D341Med (cell line): ENCODE measurements around the gene KIF5C.

Experiments
- DNase-seq: peaks from one replicate; pipeline ENCODE4 v3.0.0; 2012; ENCODE audit warnings: low spot score

KIF5C gene

DNA sequence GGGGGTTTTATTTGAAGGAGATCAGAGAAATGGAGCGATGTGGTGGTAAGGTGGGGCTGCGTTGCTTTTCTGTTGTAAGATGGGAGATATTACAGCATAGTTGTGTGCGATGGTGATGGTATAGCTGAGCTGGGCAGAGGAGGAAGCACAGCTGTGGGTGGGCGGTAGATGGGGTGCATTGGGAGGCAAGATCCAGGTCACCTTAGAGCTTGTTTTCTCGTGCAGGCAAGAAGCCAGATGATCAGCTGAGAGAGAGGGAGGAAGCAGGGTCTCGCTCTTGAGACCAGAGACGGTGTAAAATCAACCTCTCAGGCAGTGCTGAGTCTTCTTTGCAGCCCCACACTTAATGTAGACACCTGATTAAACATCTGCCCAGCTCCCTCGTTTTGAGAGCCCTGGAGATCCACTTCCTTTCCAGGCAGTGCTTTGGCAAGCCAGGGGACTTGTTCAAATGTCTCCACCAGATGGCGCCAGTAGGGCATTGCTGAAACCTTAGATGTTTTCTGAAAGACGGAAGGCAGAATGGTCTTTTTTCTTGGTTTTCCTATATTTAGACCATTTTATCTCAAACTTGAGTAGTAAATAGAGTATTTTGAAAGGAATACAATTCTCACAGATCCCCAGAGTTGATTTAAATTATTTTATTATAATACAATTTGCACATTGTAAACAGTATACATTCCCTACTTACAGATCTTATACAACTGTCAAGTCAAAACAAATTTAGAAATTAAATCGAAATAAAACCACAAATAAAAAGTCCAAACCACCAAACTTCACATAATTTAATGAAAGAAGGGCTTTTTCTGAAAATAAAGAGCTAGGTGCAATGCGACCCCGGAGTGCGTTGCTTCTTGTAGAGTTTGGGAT lies 142.3 kb downstream of the KIF5C start:
- peak; percentile 72 for DNase-seq

DNA sequence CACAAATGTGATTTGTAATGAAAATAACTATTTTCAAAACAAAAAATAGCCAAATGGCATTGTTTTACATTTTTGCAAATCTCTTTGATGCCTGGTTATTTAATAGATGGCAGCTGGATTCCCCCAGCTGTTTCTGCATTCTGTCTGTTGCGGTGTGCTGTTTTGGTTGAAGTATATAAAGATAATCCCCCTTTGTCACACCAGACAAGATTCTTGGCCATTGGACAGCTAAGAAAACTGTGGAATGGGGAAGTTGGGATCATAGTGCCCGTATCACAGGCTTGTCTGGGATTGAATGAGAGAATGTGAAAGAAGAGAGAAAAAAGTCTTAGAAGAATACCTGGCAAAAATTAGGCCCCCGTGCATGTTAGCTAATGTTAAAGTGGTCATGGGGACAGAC lies 144.0 kb downstream of the KIF5C start:
- no peak for DNase-seq

DNA sequence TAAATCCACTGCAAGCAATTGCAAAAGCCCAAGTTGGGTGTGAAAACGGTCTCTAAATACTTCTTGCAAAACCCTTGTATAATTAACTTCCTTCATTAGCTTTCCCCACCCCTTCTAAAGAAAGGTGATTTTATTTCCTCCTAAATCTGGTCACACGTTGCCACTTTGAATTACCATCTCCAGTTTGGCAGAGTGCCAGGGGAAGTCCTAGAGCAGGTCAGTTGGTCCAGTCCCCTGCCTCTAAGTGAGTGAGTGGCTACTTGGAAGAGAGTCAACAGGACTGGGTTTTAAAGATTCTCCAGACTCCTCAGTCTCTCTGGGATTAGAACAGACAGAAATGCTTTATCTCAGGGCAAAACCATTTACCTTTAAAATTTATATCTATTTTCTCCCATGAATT lies 144.7 kb downstream of the KIF5C start:
- no peak for DNase-seq

DNA sequence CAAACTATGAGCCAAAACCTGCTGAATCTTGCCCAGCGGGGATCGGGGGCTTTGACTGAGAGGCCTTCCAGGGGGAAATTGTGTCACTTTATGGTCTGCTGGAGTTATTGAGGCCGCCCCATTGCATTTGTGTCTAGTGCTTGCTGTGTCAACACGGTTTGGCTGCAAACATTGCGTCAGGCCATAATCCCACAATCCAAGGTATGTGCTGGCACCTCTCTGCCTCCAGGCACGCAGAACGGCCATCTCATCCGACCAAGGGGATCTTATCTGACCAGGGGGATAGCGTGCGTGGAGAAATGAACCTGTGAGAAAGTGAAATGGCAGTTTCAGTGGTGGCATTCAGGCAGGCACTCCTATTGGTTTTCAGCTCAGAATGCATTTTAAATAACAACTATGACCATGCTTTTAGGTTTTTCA lies 145.4 kb downstream of the KIF5C start:
- no peak for DNase-seq

DNA sequence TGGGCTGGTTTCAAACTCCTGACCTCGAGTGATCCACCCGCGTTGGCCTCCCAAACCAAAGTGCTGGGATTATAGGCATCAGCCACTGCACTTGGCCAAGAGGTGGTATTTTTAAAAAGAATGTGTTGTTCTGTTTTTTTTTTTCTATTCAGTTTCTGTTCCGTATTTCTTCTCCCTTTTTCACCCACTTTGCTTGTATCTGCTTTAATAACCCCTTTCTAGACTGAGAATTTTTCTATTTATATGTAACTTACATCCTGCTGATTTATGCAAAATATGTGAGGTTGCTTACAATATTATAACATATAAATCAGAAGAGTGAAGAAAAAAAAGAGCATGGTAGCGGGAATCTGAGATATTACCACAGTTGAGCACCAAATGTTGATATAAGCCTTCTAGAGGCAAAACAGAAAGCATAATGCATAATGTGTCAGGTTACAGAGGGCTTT lies 146.3 kb downstream of the KIF5C start:
- DNase-seq = no peak

DNA sequence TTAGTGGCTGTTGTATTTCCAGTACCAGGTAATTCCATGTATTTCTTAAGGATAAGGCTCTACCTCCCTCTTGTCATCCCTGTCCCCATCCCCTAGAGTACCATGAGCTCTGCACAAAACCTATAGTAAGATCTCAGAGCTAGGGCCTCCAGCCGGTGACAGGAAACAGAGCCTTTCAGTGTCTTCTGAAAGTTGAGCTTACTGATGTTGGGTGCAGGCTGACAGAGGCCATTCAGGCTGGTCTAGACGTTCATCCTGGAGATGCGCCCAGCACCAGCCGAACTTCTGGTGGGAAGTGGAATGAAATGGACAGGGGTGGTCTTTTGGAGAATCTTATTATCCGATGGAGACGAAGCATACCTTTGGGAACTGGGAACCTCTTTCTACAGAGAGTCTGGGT lies 146.7 kb downstream of the KIF5C start:
- DNase-seq = no peak

DNA sequence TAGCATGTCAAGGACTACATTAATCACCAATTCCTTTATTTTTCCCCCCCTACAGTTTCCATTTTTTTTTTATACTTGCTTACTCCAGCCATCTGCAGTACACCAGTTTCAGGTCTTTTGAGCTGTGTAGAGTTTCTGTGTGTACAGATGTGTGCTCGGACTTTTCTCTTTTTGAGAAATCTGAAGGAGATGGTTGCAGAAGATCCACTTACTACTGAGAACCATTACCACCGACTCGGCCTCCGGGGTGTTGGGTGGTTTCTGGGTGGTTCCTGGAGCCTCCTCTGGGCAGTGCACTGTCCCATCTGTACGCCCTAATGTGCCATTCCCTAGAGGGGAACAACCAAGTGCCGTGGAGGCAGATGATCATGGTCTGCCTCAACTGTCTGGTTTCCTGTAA lies 148.1 kb downstream of the KIF5C start:
- no peak for DNase-seq

DNA sequence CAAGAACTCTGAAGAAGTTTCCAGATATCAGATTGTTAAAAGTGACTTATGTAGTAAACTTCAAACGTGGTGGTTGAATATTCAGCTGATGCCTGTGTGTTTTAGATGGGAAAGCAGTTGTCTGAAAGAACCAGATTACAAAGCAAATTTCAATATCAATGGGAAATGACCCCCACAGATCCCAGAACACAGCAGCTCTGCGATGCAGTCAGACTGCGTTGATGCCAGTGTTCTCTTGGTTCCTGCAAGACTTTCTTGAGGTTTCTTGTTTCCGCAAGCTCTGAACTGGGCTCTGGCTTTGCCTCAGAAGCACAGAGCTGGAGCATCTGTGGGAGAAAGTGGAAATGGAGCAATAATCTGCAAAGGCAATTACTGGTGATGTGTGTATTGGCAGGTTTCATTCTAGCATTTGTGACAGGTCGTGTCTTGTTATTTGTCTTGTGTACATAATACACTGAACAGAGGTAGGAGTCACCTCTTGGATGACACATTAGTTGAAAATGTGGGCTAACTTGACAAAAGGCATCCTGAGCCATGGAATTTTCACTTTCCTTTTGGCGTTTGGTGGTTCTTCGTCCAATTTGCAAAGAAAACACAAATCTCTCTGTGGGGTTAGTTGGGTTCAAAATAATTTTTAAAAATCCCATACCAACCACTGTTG lies 152.7 kb downstream of the KIF5C start:
- DNase-seq = no peak

DNA sequence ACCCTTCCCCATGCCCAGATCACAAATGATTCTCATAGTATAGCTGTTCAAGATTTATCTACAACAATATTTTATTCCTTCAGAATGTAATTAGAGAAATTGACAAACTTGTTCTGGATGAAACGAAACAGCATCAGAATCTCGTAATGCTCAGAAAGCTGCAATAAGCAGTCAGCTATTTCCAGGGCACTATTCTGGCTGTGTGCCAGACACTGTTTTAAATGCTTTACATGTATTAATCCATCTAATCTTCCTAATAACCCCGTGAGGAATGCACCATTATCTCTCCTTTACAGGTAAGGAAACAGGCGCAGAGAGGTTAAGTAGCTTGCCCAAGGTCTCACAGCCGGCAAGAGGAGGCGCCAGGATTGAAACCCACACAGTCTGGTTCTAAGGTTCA lies 153.3 kb downstream of the KIF5C start:
- no peak for DNase-seq

DNA sequence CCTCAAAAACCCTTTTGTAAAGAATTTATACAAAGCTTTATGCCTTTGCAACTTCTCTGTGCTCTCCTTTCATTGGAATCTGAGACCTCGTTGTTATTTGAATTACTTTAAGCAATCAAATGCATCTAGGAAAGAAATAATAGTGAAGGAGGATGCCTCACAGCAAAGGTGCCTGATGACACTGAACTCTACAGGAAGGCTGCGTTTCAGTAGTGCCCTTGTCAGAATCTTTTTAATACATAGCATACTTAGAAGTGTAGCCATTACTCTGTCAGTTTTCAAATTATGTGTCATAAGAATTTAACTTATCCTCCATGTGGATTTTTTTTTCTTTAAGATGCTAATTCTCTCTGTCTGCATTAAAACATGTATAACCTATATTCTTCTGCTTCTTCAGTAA lies 153.9 kb downstream of the KIF5C start:
- DNase-seq = no peak

DNA sequence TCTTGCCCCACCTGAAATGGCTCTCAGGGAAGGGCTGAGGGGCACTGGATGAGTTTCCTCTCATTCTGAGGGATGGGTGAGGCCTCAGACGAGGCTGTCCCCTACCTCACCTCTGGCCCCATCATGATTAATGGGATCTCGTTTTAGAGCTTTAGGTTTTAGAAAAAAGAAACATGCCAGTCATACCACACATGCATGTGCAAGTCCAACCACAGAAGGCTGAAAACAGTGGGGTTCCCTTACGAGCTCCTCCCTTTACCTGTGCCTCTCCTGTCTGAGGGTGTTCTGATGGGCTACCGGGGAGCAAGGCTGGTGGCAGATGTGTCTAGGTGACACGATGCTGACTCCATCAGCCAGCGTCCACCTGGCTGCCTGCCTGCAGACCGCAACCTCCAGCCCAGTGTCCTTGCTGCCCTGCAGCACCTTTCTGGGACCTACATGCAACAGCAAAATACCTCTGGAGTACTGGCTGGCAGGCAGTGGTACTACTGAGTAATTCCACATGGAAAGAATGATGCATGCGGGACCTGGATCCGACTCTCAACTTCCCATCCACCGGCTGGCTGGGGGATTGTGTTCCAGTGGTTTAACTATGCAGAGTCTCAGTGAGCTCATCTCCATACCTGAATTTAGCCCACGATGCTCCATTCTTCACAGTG lies 154.4 kb downstream of the KIF5C start:
- DNase-seq = no peak

DNA sequence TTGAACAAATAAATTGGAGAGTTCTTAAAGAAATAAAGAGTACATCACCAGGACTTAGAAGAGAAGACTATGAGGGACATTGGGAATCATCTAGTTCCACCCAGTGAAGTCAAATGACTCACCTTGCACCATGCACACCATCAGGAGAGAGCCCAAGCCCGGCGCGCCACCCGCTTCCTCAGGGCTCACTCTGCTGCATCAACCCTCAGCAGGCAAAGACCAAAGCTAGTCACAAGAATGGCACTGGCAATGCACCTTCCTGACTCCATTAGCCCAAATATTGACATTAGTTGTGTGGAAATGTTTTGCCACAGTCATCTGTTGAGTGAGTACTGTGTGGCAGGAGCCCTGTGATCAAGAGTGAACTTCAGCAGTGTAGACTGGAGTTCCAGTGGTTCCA lies 156.4 kb downstream of the KIF5C start:
- DNase-seq = no peak

DNA sequence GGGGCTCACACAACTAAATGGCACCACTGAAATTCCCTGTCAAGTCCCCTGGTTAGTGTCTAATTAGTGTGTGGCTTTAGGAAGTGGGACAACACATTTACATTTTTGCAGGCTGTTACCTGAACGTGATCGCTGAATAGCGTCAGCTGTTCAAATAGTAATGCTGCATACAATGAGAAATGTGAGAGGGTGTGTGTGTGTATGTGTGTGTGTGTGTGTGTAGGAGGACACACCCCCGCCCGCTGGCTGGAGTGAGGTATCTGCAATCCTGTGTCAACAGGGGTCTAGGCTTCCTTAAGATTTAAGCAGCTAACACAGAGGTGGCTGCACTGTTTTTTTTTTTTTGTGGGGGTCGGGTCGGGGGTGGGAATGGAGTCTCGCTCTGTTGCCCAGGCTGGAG lies 158.7 kb downstream of the KIF5C start:
- no peak for DNase-seq

DNA sequence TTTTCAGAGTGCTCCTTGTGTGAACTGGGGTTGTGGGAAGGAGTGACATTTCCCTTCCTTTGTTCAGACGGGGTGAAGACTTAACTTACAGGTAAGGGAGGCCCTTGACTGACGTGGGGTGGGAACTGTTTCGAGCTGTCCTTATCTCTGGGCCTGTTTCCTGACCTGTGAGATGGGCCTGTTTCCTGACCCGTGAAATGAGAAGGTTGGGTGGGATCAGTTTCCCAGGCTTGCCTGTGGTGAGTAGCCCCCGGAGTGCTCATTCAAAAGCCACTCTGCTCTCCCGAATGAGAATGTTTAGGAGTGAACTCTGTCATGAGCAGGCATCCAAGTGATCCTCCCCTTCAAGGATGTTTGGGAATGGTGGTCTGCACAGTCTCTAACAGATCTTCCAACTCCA lies 159.4 kb downstream of the KIF5C start:
- no peak for DNase-seq

DNA sequence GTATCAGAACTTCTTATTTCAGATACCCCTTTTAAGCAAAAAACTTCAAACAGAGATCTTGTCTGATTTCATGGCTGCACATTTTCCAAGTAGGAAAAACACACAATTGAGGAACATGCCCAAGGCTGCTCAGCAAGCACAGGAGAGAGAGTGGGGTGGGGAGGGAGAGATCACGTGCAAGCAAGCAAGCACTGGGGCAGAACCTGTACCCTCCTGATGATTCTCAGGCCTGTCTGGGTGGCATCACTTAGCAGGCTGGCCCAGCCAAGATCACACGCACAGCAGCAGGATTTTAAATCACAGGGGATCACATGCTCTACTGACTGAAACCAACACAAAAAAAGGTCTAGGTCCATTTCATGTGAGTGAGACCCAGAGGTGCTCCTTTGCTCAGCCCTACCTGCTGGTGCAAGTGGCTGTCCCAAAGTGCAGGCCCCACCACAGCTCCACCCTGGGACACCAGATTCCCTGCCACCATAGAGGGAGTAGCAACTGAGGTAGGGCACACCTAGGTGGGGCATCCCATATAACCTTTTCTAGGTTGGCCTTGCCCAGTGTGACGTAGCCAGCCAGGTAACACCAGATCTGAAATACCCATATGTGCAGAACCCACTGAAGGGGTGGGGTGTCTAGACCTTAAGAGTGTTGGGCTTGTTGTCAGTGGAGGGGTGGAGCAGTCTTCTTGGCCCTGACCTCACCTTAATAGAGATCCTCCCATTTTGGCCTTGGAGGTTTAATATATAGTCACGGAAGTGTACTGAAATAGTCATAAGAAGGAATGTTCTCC lies 161.7 kb downstream of the KIF5C start:
- DNase-seq = no peak

DNA sequence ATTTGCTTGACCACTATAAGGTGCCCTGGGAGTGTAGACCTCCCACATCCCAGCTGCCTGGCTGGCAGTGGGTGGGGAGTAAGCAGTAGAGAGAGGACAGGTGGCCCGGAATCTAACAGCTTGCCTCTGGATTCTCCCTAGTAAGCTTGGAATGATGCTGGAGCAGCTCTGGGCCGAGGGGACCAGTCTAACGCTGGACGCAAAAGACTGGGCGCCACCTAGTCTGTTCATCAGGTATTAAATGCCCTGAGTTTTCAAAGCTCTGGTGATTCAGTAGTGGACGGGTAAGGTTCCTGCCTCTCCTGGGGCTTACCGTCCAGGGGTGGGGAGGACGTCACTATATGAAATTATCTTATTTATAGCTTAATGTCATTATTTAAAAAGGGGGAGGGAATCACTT lies 162.8 kb downstream of the KIF5C start:
- DNase-seq = no peak

DNA sequence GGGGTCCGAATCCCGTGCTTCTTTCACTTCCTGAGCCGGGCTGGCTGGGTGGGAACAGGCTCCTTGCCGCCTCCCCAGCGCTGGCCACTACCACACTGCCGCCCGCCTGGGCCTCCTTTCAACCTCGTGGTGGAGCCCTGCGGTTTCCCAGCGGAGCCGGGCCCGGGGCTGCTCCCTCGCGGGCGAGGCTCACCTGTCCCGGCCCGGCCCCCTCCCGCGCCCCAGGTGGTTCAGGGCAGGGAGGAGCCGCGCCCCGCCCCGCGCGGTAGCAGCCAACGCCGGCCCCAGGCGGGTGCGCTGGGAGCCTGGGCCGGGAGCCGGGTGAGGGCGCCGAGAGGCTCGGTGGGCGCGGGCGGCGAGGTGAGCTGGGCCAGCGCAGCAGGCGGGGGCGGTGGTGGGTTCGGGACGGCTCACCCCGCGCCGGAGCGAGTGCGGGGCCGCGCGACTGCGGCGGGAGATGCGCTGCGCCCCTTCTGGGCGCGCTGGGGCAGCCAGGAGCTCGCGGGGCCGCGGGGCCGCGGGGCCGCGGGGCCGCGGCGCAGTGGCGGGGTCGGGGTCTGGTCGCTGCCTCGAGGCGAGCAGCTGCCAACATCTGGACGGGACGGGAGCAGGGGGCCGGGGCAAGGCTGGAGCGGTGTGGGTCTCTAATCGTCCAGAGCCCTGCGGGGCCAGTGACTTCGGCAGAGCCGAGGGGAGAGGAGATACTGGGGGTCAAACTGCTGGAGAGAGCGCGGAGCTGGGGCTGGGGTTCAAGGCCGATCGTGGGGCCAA lies 163.6 kb downstream of the KIF5C start, which contains the start of gene LYPD6B:
Gene LYPD6B (plus strand): TSS at position 258 of the 771 bp plus-strand sequence. CDS start 92,250 bp downstream, outside the sequence.
- DNase-seq = peak; percentile 62

DNA sequence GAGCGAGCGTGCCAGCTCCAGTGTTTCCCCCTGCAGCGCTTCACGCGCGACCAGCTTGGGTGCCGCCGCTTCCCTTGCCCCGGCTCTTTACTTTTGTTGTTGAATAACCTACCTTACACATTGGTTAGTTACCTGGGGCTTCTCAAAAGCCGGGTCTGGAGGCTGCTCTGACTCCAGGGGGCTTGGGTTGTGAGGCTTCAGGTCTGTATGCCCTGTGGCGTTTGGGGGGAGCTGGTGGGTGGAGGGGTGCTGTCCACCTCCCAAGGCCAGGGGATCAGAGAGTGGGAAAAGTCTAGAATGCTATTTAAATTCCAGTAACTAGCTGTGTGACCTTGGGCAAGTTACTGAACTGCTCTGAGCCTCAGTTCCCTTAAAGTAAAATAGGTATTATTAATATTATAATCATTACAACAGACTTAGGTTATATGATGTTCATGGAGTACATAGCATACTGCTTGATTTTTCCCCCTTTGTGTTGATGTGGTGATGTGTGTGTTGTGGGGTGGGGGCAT lies 164.2 kb downstream of the KIF5C start:
- no peak for DNase-seq

DNA sequence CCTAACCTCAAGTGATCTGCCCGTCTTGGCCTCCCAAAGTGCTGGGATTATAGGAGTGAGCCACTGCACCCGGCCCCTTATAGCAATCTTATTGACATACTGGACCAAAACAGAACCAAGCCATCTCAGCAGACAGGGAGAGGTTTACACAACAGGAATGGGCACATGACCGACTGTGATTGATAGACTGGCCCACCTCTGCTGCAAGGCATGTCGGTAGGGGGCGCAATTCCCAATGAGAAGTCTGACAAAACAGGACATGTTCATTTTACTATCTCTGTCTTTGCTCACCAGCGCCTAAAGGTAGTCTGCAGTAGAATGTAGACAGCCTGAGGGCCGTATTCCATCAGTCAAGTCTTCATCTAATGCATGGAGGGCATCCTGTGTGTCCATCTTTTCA lies 165.4 kb downstream of the KIF5C start:
- DNase-seq = peak; percentile 44

DNA sequence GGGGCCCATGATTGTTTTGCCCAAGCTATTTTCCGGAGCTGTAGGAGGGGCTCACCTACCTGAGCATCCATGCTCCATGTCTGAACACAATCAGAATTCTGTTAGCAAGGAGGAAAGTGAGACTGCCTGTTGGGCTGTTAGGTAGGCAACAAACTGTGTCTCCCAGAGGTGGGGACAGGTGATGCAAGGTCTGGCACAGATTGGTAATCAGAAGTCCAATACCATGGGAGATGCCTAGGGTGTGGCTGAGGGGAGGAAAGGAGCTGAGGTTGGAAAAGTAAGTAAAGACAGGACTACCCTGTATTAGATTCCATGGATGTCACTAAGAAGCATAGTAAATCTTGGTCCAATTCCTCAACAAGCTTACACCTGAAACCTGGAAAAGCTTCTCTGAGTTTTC lies 166.5 kb downstream of the KIF5C start:
- DNase-seq = no peak

DNA sequence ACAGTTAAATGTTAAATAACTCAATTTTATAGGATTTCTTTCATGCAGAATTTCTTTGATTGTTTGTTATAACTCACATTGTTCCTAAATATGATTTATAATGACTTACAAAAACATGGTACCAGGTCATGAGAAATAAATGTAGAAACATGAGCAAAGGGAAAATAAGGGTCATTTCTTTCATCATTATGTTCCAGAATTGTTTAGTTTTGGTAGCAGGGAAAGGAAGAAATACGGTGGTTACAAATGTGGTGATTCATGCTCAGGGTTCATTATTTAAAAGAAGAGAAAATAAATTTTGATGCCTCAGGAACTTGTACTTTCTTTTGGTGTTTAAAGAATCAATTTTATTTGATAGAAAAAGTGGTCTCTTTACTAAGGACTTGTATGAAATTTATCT lies 167.9 kb downstream of the KIF5C start:
- DNase-seq = no peak
